ENCODE results near the gene GEMIN7. TPM values are rescaled to one million over a fixed set of nuclear protein-coding genes. Genes with fewer than 3 reads are reported as not detected.

GEMIN7 gene
- total RNA-seq, 2 experiments from 2014 or later: 24.8 to 26.2 TPM

DNA sequence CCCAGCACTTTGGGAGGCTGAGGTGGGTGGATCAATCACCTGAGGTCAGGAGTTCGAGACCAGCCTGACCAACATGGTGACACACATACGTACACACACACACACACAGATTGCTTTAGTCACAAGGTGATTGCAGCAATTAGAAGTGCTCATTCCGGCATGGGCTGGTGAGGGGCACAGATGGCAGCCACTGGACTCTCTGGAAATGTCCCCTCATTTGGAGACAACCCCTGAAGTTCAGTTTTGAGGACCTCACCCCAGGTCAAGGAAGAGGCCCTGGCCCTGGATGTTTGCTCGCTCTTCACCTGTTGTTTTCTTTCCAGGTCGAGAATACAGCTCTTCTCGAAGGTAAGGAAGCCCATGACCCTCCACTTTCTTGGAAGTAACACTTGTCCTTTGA is 8.8 kb upstream of the GEMIN7 start:
- POLR2A ChIA-PET: no interaction called here

DNA sequence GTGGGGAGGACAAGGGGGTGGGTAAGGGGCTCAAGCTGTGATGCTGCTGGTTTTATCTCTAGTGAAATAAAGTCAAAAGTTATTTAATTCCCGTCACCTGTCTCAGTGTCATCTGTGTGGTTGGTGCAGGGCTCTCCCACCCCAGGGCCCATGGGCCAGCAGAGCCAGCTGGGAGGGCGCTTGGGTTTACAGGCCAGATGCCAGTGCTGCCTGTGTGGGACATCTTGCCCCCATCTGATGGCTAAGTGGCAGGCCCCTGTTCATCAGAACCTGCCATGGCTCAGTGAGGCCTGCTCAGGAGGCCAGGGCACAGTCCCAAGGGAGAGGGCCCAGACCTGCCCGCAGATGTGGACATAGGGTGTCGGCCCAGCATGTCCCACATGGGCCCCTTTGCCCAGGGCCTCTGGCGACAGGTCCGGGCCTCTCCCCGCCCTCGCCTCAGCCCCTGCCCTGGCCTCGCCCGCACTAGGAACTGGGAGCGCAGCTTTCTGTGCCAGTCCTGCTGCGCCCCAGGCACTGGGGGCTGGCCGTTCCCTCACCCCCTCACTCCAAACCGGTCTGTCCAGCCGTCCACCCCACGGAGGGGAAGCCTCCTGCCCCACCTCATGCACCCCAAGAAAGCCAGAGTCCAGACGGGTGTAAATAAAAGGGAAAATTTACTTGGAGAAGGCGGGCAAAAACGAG is 8.1 kb upstream of the GEMIN7 start:
- Mint-ChIP-seq H3K9me3 (no peaks in the 10 kb centered on the region), H3K4me3 (no peak overlapping the region), H3K4me1 (peaks cover 6% of the 10 kb centered on the region), H3K36me3 (peaks cover 6% of the 10 kb centered on the region), H3K27me3 (no peaks in the 10 kb centered on the region), H3K27ac (no peak overlapping the region)
- POLR2A ChIA-PET: no interaction called here
- DNase-seq (no peak), ATAC-seq (ENCODE audit: low read depth) (no peak)

More for the DNA sequence above, 8.8 kb upstream of the GEMIN7 start:
- ATAC-seq (ENCODE audit: low read depth) (no peak), DNase-seq (no peak)
- H3K9me3 Mint-ChIP-seq: no peaks in the 10 kb centered on the region
- H3K27me3 Mint-ChIP-seq: no peaks in the 10 kb centered on the region
- no peak overlapping the region for H3K27ac Mint-ChIP-seq
- H3K4me3 Mint-ChIP-seq: no peak overlapping the region
- H3K4me1 Mint-ChIP-seq: peaks cover 6% of the 10 kb centered on the region
- peaks cover 6% of the 10 kb centered on the region for H3K36me3 Mint-ChIP-seq

GRCh38 chr19:45071545-45071938 is 7.5 kb upstream of the GEMIN7 start:
- Mint-ChIP-seq H3K27ac (no peak overlapping the region), H3K36me3 (peaks cover 6% of the 10 kb centered on the region), H3K9me3 (no peaks in the 10 kb centered on the region), H3K27me3 (no peaks in the 10 kb centered on the region), H3K4me1 (peaks cover 8% of the 10 kb centered on the region), H3K4me3 (no peak overlapping the region)
- DNase-seq: no peak
- POLR2A ChIA-PET: no interaction called here
- ATAC-seq (ENCODE audit: low read depth): no peak

DNA sequence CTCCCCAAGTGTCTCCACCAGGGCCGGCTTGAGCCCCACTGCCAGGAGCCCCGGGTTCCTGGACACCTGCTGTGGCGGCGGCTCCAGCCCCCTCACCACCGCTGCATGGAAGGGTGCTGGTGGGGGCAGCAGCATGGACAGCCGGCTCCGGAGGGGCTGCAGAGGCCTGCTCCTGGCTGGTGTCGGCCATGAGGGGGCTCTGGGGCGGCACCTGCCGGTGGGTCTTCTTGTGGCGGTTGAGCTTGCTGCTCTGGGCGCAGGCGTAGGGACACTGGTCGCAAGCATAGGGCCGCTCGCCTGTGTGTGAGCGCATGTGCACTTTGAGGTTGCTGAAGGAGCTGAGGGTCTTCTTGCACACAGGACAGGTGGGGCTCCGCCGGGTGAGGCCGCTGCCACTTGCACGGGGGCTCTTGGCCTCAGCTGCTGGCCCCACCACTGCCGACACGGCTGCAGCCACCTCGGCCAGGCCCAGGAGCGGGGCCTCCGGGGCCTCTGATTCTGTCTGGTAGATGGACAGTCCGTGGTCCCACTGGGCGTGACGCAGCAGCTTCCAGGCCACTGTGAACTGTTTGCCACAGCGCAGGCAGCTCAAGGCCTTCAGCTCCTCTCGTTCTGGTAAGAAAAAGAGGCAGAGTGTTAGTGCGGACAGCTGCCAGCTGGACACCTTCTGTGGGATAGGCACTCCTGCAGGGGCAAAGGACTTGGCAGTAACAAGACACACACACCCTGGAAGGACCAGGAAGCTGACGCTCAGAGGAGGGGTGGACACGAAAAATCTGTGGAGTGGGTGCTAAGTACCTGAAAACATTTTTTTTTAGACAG is 6.9 kb upstream of the GEMIN7 start:
- Mint-ChIP-seq H3K4me3 (no peak overlapping the region), H3K9me3 (no peaks in the 10 kb centered on the region), H3K27ac (no peak overlapping the region), H3K36me3 (peaks cover 6% of the 10 kb centered on the region), H3K27me3 (no peaks in the 10 kb centered on the region), H3K4me1 (peaks cover 14% of the 10 kb centered on the region)
- POLR2A ChIA-PET: no interaction called here
- DNase-seq (no peak), ATAC-seq (ENCODE audit: low read depth) (no peak)

DNA sequence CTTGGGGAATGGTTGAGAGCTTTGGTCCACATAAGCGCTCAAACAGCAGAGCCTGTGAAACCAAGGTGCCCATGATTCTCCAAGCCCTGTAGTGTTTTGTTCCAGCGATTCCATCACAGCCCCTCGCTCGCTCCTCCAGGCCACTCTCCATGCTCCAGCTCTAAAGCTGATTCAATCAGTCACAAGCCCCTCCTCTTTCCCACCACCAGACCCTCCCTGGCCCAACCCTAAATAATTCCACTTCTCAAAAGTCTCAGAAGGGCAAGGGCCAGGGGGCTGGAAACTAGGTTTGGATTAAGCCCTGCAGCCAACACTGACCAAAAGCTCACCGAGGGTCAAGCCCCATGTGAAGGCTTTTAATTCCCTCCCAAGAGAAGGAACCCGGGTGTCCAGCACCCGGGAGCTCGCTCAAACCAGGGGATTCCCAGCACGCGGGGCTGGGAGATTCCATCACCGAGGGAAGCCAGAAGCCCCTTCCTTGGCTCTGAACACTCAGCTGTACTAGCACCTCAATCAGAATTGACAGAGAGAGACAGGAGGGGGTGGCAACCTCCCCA is 4.2 kb upstream of the GEMIN7 start:
- H3K4me1 Mint-ChIP-seq: peaks cover 22% of the 10 kb centered on the region
- ATAC-seq (ENCODE audit: low read depth) (no peak), DNase-seq (no peak)
- peaks cover 1% of the 10 kb centered on the region for H3K36me3 Mint-ChIP-seq
- H3K27me3 Mint-ChIP-seq: no peaks in the 10 kb centered on the region
- H3K9me3 Mint-ChIP-seq: no peaks in the 10 kb centered on the region
- H3K27ac Mint-ChIP-seq: peak overlapping the region; percentile 75
- H3K4me3 Mint-ChIP-seq: peak overlapping the region; percentile 87
- POLR2A ChIA-PET: interaction anchor here (0.7 to 1.5 kb wide), 5 partner anchors 8 to 103 kb away, joined by 3 to 6 read pairs (median 4); partner anchors contain the start of genes CLASRP, PPP1R37 and TRAPPC6A

GRCh38 chr19:45075301-45076028 is 3.6 kb upstream of the GEMIN7 start:
- Mint-ChIP-seq H3K9me3 (no peaks in the 10 kb centered on the region), H3K27me3 (no peaks in the 10 kb centered on the region), H3K4me3 (peak overlapping the region; percentile 87), H3K36me3 (peaks cover 1% of the 10 kb centered on the region), H3K27ac (peak overlapping the region; percentile 88), H3K4me1 (peaks cover 24% of the 10 kb centered on the region)
- DNase-seq (peak; percentile 66), ATAC-seq (ENCODE audit: low read depth) (peak; percentile 45)
- POLR2A ChIA-PET: interaction anchor here (0.7 to 1.5 kb wide), 5 partner anchors 8 to 103 kb away, joined by 3 to 6 read pairs (median 4); partner anchors contain the start of genes CLASRP, PPP1R37 and TRAPPC6A

- Mint-ChIP-seq H3K9me3 (no peaks in the 10 kb centered on the region), H3K4me1 (peaks cover 26% of the 10 kb centered on the region), H3K36me3 (peaks cover 3% of the 10 kb centered on the region), H3K27me3 (no peaks in the 10 kb centered on the region), H3K27ac (peak within 1 kb of the TSS; percentile 88), H3K4me3 (peak within 1 kb of the TSS; percentile 87)
- DNase-seq (peak; percentile 89), ATAC-seq (ENCODE audit: low read depth) (peak; percentile 73)
- POLR2A ChIA-PET: interaction anchor here (1.1 to 1.5 kb wide), 5 partner anchors 10 to 102 kb away, joined by 3 to 6 read pairs (median 4); partner anchors contain the start of genes CLASRP, PPP1R37 and TRAPPC6A
Observed at GRCh38 chr19:45076029-45076850, 2.8 kb upstream of the GEMIN7 start, which contains the start of gene ZNF296. ZNF296 (minus strand) TSS chr19:45076478; CDS start chr19:45076373, 105 bp downstream.

GRCh38 chr19:45076851-45077730 is 2.0 kb upstream of the GEMIN7 start:
- Mint-ChIP-seq H3K36me3 (peaks cover 9% of the 10 kb centered on the region), H3K4me3 (peak overlapping the region; percentile 87), H3K27me3 (no peaks in the 10 kb centered on the region), H3K4me1 (peaks cover 31% of the 10 kb centered on the region), H3K9me3 (no peaks in the 10 kb centered on the region), H3K27ac (peak overlapping the region; percentile 80)
- no peak for DNase-seq
- POLR2A ChIA-PET: interaction anchor here (1.2 to 1.9 kb wide), 3 partner anchors 16 to 101 kb away, joined by 5 to 6 read pairs (median 6); partner anchors contain the start of genes BLOC1S3, CLASRP, PPP1R37 and TRAPPC6A
- ATAC-seq (ENCODE audit: low read depth): no peak

- peaks cover 32% of the 10 kb centered on the region for H3K4me1 Mint-ChIP-seq
- peak overlapping the region; percentile 96 for H3K4me3 Mint-ChIP-seq
- peak overlapping the region; percentile 56 for H3K27ac Mint-ChIP-seq
- POLR2A ChIA-PET: interaction anchor here (0.7 to 2.5 kb wide), 6 partner anchors 9 to 100 kb away, joined by 3 to 15 read pairs (median 5); partner anchors contain the start of genes BLOC1S3, CLASRP, PPP1R37 and TRAPPC6A
- ATAC-seq (ENCODE audit: low read depth) (no peak), DNase-seq (no peak)
- H3K9me3 Mint-ChIP-seq: no peaks in the 10 kb centered on the region
- H3K36me3 Mint-ChIP-seq: peaks cover 12% of the 10 kb centered on the region
- no peaks in the 10 kb centered on the region for H3K27me3 Mint-ChIP-seq
Observed at GRCh38 chr19:45078390-45079062, 534 bp upstream of the GEMIN7 start.

DNA sequence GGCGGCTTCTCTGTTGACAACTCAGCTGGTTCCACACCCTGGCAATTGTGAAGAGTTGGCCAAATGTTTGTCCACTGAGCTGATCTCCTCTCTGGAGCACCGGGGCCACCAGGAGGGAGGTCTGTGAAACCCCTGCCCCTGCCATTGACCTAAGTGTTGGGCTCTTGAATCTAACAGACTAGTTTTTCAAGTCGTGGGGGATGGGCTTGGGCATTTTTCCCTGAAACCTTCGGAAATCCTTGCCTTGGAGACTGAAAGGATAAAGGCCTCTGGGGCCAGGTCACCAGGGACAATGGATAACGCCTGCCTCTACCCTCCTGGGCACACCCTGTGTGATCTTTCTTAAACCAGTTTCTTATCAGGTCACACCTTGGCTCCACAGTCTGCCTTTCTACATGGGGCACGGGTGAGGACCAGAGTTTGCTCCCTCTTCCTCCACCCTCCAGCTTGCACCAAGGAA is 881 bp downstream of the GEMIN7 start:
- Mint-ChIP-seq H3K36me3 (peaks cover 12% of the 10 kb centered on the region), H3K4me3 (peak overlapping the region; percentile 96), H3K9me3 (no peaks in the 10 kb centered on the region), H3K27me3 (no peaks in the 10 kb centered on the region), H3K27ac (peak overlapping the region; percentile 85), H3K4me1 (peaks cover 27% of the 10 kb centered on the region)
- no peak for DNase-seq
- POLR2A ChIA-PET: interaction anchor here (0.6 to 2.5 kb wide), 6 partner anchors 13 to 165 kb away, joined by 3 to 15 read pairs (median 4); partner anchors contain the start of genes PPP1R37 and TRAPPC6A
- ATAC-seq (ENCODE audit: low read depth): no peak

GRCh38 chr19:45082170-45082569 is 3.1 kb downstream of the GEMIN7 start:
- ATAC-seq (ENCODE audit: low read depth): no peak
- H3K4me3 Mint-ChIP-seq: peak overlapping the region; percentile 35
- H3K27ac Mint-ChIP-seq: no peak overlapping the region
- H3K27me3 Mint-ChIP-seq: no peaks in the 10 kb centered on the region
- no peak for DNase-seq
- H3K36me3 Mint-ChIP-seq: peaks cover 12% of the 10 kb centered on the region
- no peaks in the 10 kb centered on the region for H3K9me3 Mint-ChIP-seq
- peaks cover 29% of the 10 kb centered on the region for H3K4me1 Mint-ChIP-seq
- POLR2A ChIA-PET: no interaction called here

All from activated naive CD8-positive, alpha-beta T cell treated with anti-CD3 and anti-CD28 coated beads, Interleukin-2, amount 10 ng/mL, durations not matched to agents 7 days and 5 days (primary cell).